Activated CD4-positive, alpha-beta T cell treated with anti-CD3 and anti-CD28 coated beads, Interleukin-2, amount 50 U/mL, for 1 hour (primary cell): Measurements from ENCODE around the gene SLC18A3.

ENCODE experiments used
- DNase-seq: peaks from one replicate; pipeline ENCODE4 v3.0.0-alpha.2; 2020

The SLC18A3 gene

DNA sequence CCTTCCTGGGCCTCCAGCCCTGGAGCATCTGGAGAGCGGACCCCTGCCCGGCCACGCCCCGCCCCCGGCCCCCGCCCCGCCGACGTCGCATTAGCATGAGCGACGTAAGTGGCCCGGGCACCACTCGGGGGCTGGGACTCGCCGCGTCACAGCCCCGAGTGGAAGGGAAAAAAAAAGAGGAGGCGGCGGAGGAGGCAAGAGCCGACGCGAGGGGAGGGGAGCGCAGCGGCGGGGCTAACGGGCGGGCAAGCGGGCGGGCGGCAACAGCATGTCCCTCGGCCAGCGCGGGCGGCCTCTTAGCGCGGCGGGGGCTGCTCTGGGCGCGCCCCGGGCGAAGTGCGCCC, at the start of gene SLC18A3:
Gene SLC18A3 (plus strand): TSS at position 197 of the 344 bp plus-strand sequence. CDS start 431 bp downstream, outside the sequence.
- no peak for DNase-seq

- no peak for DNase-seq
Observed at GRCh38 chr10:49560526-49560925, 49.6 kb upstream of the SLC18A3 start.

DNA sequence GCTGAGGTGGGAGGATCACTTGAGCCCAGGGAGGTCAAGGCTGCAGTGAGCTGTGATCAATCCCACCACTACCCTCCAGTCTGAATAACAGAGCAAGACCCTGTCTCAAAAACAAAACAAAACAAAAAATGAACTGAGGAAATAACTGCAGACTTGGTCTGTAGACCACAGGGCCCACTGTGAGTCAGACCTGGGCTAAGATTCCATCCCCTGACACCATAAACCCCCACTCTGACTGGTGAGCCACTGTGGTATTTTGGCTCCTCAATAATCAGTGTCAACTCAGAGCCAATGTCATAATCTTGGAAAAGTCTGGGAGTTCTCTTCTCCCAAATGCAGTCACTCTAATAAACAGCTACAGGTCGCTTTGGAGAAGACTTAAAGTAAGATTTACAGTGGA, 47.2 kb upstream of the SLC18A3 start:
- no peak for DNase-seq

- no peak for DNase-seq
Observed at GRCh38 chr10:49564461-49565009, 45.6 kb upstream of the SLC18A3 start.

GRCh38 chr10:49567810-49568209, 42.3 kb upstream of the SLC18A3 start:
- DNase-seq, result no peak

DNA sequence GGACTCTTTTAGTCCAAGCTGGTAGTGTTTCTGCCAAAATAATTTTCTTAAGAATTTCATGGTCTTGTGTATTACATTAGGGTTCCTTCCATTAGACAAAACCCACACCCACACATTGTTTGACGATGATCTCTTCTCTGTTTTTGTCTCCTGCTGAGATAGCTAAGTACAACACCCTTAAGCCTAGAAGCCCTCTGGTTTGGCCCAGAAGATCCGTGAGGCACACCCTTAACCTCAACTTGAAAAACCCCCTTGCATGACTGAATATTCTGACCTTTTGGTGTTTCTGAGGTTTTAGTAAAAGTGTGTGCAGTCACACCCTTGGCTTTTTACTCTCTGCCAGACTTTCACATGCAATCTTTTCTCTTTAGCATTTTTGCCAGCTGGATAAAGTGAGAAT, 41.9 kb upstream of the SLC18A3 start:
- DNase-seq, result no peak

GRCh38 chr10:49569031-49569631, 41.0 kb upstream of the SLC18A3 start:
- DNase-seq, result no peak

DNA sequence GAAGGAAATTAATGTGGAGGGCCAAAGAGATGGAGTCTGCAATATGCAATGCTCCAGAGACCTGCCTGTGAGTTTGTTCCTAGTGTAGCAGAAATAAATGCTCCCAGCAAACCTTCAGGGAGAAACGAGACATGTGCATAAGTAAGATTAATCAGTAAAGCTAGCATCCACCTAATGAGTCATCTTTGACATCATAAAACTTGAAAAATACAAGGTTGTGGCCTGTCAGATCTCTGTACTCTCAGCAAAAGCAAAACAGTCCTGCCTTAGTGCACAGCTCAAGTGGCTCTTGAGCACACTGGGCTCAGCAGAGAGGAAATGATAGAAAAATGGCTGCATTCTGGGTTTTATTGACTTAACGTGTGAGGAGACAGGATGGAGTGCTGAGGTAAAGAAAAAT, 38.7 kb upstream of the SLC18A3 start:
- no peak for DNase-seq

DNA sequence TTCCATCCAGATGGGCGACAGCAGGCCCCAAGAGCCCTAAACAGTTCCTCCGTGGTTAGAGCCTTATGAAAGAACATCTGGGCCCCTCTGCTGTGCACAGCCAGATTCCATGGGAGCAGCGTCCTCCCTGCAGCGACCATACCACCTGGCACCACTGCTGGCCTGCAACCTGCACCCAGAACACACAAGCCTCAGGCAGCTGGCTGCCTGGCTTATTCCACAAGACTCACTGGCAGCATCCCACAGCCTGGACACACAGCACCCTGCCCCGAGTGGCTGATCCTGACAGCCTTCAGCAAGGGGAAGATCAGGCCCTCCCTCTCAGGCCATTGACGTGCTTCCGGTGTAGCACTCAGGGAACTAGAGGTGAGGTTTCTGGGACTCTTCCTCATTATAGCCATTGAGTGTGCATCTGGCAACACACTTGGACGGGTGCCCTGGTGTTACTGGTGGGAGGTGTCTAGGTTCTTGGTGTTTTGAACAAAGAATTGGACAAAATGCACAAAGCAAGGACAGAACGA, 37.5 kb upstream of the SLC18A3 start:
- no peak for DNase-seq

- no peak for DNase-seq
Observed at GRCh38 chr10:49575489-49576072, 34.5 kb upstream of the SLC18A3 start.

GRCh38 chr10:49577182-49577925, 32.8 kb upstream of the SLC18A3 start:
- DNase-seq, result no peak

DNA sequence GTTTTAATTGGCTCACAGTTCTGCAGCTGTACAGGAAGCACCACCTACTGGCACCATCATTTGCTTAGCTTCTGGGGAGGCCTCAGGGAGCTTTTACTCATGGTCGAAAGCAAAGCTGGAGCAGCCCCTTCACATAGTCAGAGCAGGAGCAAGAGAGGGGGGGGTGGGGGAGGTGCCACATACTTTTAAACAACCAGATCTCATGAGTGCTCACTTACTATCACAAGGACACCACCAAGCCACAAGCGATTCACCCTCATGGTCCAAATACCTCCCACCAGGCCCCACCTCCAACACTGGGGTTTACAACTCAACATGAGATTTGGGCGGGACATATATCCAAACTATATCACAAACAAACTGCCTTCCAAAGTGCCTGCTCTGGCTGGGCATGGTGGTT, 31.7 kb upstream of the SLC18A3 start:
- DNase-seq, result no peak

GRCh38 chr10:49579621-49580020, 30.5 kb upstream of the SLC18A3 start:
- DNase-seq, result no peak

DNA sequence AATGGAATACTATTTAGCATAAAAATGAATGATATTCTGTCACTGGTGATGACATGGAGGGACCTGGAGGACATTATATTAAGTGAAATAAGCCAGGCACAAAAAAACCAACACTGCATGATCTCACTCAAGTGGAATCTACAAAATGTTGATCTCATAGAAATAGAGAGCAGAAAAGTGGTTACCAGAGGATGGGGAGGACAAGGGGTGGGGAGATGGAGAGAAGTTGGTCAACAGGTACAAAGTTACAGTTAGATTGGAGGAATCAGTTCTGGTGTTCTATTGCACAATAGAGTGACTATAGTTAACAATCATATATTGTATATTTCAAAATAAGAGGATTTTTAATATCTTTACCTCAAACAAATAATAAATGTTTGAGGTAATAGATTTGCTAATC, 24.7 kb upstream of the SLC18A3 start:
- DNase-seq, result no peak

- no peak for DNase-seq
Observed at GRCh38 chr10:49587981-49588380, 22.1 kb upstream of the SLC18A3 start.

- peak; percentile 51 for DNase-seq
Observed at GRCh38 chr10:49592726-49593563, 17.2 kb upstream of the SLC18A3 start.

- no peak for DNase-seq
Observed at GRCh38 chr10:49593564-49593875, 16.6 kb upstream of the SLC18A3 start.

DNA sequence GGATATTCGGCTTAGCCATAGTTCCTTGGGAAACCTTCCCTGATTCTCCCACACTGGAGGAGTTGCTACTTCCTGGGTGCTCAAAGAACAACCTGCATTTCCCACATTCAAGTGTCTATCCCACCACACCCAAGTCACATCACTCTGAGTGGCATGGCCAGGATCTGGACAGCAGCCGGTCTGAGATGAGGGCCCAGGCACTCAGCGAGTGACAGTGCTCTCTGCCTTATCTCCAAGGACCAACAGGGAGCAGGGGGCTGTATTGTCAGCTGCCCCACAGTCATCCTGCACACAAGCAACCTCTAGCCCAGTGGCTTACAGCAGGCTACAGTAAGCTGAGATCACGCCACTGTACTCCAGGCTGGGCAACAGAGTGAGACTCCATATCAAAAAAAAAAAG, 16.1 kb upstream of the SLC18A3 start:
- DNase-seq, result no peak

DNA sequence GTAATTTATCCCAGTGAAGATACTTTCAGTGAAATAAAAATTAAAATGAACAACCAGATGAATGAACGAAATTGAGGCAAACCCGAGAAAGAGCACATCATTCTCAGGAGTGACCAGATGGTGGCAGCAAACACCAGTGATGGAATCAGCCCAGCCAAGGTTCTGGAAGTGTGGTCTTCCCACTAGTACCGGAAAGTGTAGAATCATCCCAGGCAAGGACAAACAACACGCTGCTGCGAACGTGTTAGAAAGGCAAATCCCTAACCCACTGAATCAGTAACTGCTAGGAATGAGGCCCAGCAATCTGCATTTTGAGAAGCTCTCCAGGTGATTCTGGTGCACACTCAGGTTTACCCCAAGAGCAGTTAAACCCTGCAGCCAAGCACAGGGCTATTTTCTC, 15.5 kb upstream of the SLC18A3 start:
- no peak for DNase-seq

DNA sequence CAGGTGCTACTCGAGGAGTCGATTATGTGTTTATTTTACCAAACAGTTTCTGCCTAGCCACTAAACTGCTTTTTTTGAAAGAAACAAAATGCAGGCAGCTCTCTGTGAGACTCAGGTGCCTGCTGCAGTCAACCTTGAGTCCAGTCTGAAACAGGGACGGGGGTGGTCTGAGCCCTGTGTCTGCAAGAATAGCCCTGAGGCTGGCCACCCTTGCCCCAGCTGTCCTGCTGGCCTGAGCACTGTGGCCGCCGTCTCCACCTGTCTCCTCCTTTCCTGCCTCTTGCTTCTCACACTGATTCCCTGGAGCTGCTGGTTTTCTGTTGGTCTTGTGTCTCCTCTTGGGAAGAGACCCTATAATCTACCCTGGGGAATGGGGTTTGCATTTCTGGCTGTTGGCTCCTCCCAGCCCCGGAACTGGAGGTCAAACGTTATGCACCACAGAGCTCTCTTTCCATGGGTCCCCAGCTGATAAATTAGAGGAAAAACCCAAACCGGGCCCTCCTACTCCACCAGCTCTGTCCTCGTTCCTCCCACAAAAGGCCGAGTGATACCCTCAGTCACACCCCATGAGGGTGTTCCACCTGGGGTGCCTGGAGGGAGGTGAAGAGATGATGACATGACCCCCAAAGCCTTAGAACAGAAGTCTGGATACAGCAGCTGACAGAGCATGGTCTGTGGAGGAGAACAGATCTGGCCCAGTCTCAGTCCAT, 15.0 kb upstream of the SLC18A3 start:
- no peak for DNase-seq

DNA sequence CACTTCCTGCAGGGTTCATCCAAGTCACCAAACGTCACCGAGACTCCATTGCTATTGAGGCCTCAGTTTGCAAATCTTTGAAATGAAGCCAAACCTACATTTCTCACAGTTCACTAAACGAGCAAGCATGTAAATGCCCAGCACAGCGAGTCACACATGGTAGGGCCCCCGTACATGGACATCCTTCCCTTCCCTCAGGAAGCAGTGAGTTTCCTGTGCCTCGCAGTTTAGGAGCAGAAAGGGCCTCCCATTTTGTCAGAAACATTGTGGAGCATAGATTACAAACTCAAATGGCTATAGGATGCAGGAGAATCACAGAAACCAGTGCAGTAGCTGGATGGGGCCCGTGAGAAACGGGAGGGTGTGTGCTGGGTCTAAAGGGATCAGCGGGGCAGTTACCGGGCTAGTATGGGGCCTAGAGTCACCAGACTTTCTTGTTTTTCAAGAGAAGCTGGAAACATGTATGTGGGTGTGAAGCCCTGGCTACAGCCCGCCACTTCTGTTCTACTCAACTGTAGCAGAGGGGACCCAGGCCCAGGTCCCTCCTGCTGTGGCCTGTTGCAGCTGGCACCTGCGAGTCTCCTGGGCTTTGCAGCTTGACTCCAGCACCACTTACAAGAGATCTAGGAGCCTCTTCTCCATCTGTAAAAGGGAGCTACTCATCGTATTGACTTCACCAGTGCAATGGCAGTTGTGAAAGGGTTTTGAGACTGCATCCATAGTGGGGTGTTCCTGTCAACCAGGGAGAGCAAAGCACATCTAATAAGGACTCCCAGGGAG, 14.2 kb upstream of the SLC18A3 start:
- DNase-seq, result no peak

GRCh38 chr10:49596493-49596809, 13.7 kb upstream of the SLC18A3 start:
- DNase-seq, result no peak
